ENCODE measurements around the gene A4GALT. TPM values are rescaled to one million over a fixed set of nuclear protein-coding genes. Genes with fewer than 3 reads are reported as not detected.
A peak's percentile ranks its signal among the peaks of the same experiment; 100 is the strongest.

A4GALT gene
- total and polyA plus RNA-seq, 2 of the 13 experiments (the other 11 are each of a cell fraction or from before 2014, with no cell fraction given) = 0.09 to 1.1 TPM

- 0 out of 2 replicates have a peak, but pooled peaks have one; percentile 23 for TF ChIP-seq NR2F6 (IDR thresholded peaks at IDR 0.05)
- peak; percentile 30; the same call in 1 of the 2 replicates for TF ChIP-seq NR2F6 (CRISPR knock-in tag; IDR thresholded peaks at IDR 0.05)
- TF ChIP-seq ZNF589 (CRISPR knock-in tag; conservative IDR thresholded peaks at IDR 0.05) = no peak
- TF ChIP-seq ZZZ3 (CRISPR knock-in tag; IDR thresholded peaks at IDR 0.05; ENCODE audit: borderline replicate concordance) = no peak
- no peak for TF ChIP-seq SKI (IDR thresholded peaks at IDR 0.05; ENCODE audit: partially characterized antibody)
- TF ChIP-seq GRHL1 (CRISPR knock-in tag; conservative IDR thresholded peaks at IDR 0.05) = no peak
- peak; percentile 29; the same call in 1 of the 2 replicates for TF ChIP-seq TFAP4 (IDR thresholded peaks at IDR 0.05; ENCODE audit: borderline replicate concordance, low read depth)
- TF ChIP-seq SP2 (CRISPR knock-in tag; IDR thresholded peaks at IDR 0.05) = no peak
- no peak for TF ChIP-seq MNT (IDR thresholded peaks at IDR 0.05)
- no peak for TF ChIP-seq GATAD2A (CRISPR knock-in tag; IDR thresholded peaks at IDR 0.05)
- no peak for TF ChIP-seq ZFP41 (CRISPR knock-in tag; IDR thresholded peaks at IDR 0.05; ENCODE audit: borderline replicate concordance)
- TF ChIP-seq PHB2 (IDR thresholded peaks at IDR 0.05; ENCODE audit: partially characterized antibody) = no peak
- 0 out of 2 replicates have a peak, but pooled peaks have one; percentile 47 for TF ChIP-seq HNRNPL (IDR thresholded peaks at IDR 0.05; ENCODE audit: low read depth, low read length)
- no peak for TF ChIP-seq KDM4B (CRISPR knock-in tag; IDR thresholded peaks at IDR 0.05)
- peak; percentile 35 for TF ChIP-seq CTCF (CRISPR knock-in tag; IDR thresholded peaks at IDR 0.05)
- TF ChIP-seq GFI1 (CRISPR knock-in tag; IDR thresholded peaks at IDR 0.05; ENCODE audit: borderline replicate concordance) = no peak
- no peak for TF ChIP-seq ZMYM3 (CRISPR knock-in tag; IDR thresholded peaks at IDR 0.05)
- no peak for TF ChIP-seq NFATC3 (CRISPR knock-in tag; IDR thresholded peaks at IDR 0.05)
- TF ChIP-seq ZNF782 (CRISPR knock-in tag; IDR thresholded peaks at IDR 0.05; ENCODE audit: borderline replicate concordance) = no peak
- no peak for TF ChIP-seq ZNF563 (CRISPR knock-in tag; IDR thresholded peaks at IDR 0.05)
- no peak for TF ChIP-seq ZNF792 (CRISPR knock-in tag; IDR thresholded peaks at IDR 0.05)
- TF ChIP-seq AKAP8 (CRISPR knock-in tag; IDR thresholded peaks at IDR 0.05) = no peak
- no peak for TF ChIP-seq BHLHE40 (IDR thresholded peaks at IDR 0.05; ENCODE audit: low read length)
- TF ChIP-seq PCBP2 (optimal IDR thresholded peaks at IDR 0.05; ENCODE audit: low read depth, low read length, poor library complexity, severe bottlenecking) = no peak
- TF ChIP-seq E2F1 (CRISPR knock-in tag; IDR thresholded peaks at IDR 0.05) = no peak
- TF ChIP-seq HCFC1 (IDR thresholded peaks at IDR 0.05; ENCODE audit: low read depth, low read length) = no peak
Measured at GRCh38 chr22:42685941-42686653, 34.6 kb downstream of the A4GALT start (continued).

All from HepG2 (cell line).